Astrocyte (in vitro differentiated cells and primary cell): ENCODE results near the gene SLCO3A1. TPM values are rescaled to one million over a fixed set of nuclear protein-coding genes. Genes with fewer than 3 reads are reported as not detected.

Source experiments
- DNase-seq: peaks from one replicate; pipeline ENCODE4 v3.0.0-alpha.2; 2010; ENCODE audit warnings: low read depth
- FAIRE-seq: peaks from 2 replicates; lab custom pipeline; 2011; peaks lifted over from hg19 to GRCh38; lab: Jason Lieb, UNC
- H2AFZ ChIP-seq: 2 replicates; pipeline ENCODE4 v1.6.0; 2012; ENCODE audit warnings: low read depth, low read length, inconsistent platforms
- H3K27ac ChIP-seq: 2 replicates; pipeline ENCODE4 v1.5.1; 2011; ENCODE audit warnings: low read depth, low read length, inconsistent platforms
- H3K27me3 ChIP-seq: 2 replicates; pipeline ENCODE4 v1.6.0; 2011; ENCODE audit warnings: low read length, inconsistent platforms; ENCODE audit not compliant: insufficient read depth
- H3K36me3 ChIP-seq: 2 replicates; pipeline ENCODE4 v1.5.1; 2011; ENCODE audit warnings: low read length, inconsistent platforms; ENCODE audit not compliant: insufficient read depth
- H3K4me1 ChIP-seq: 2 replicates; pipeline ENCODE4 v1.5.1; 2011; ENCODE audit warnings: low read length, inconsistent platforms; ENCODE audit not compliant: insufficient read depth
- H3K4me2 ChIP-seq: 2 replicates; pipeline ENCODE4 v1.6.0; 2012; ENCODE audit warnings: low read length, inconsistent platforms
- H3K4me3 ChIP-seq: 2 replicates; pipeline ENCODE4 v1.5.1; 2011; ENCODE audit warnings: low read depth, mild to moderate bottlenecking, low read length, inconsistent platforms; ENCODE audit not compliant: insufficient read depth
- H3K79me2 ChIP-seq: 2 replicates; pipeline ENCODE4 v1.6.0; 2012; ENCODE audit warnings: mild to moderate bottlenecking, low read length, inconsistent platforms; ENCODE audit not compliant: insufficient read depth
- H3K9ac ChIP-seq: 2 replicates; pipeline ENCODE4 v1.6.0; 2012; ENCODE audit warnings: mild to moderate bottlenecking, low read length, inconsistent platforms
- H3K9me3 ChIP-seq: 2 replicates; pipeline ENCODE4 v1.5.1; 2012; ENCODE audit warnings: low read depth, mild to moderate bottlenecking, low read length, inconsistent platforms; ENCODE audit not compliant: insufficient read depth
- H4K20me1 ChIP-seq: 2 replicates; pipeline ENCODE4 v1.6.0; 2012; ENCODE audit warnings: low read length, inconsistent platforms; ENCODE audit not compliant: insufficient read depth
- H3K27ac Mint-ChIP-seq: one replicate; pipeline ENCODE4 v1.8.0; 2021; ENCODE audit warnings: mild to moderate bottlenecking, mixed read lengths; ENCODE audit not compliant: unreplicated experiment
- H3K27me3 Mint-ChIP-seq: one replicate; pipeline ENCODE4 v1.8.0; 2021; ENCODE audit warnings: low read depth, mixed read lengths; ENCODE audit not compliant: unreplicated experiment
- H3K36me3 Mint-ChIP-seq: one replicate; pipeline ENCODE4 v1.8.0; 2021; ENCODE audit warnings: low read depth, mixed read lengths; ENCODE audit not compliant: unreplicated experiment
- H3K4me1 Mint-ChIP-seq: one replicate; pipeline ENCODE4 v1.8.0; 2021; ENCODE audit warnings: low read depth, mixed read lengths; ENCODE audit not compliant: unreplicated experiment
- H3K4me3 Mint-ChIP-seq: one replicate; pipeline ENCODE4 v1.8.0; 2021; ENCODE audit warnings: mild to moderate bottlenecking, moderate library complexity, mixed read lengths; ENCODE audit not compliant: unreplicated experiment
- H3K9me3 Mint-ChIP-seq: one replicate; pipeline ENCODE4 v1.8.0; 2021; ENCODE audit warnings: mild to moderate bottlenecking, mixed read lengths; ENCODE audit not compliant: unreplicated experiment
- CTCF ChIP-seq: IDR thresholded peaks from 2 replicates; pipeline ENCODE4 v1.5.1; 2011; ENCODE audit warnings: low read depth, mild to moderate bottlenecking, inconsistent platforms, low read length, moderate library complexity; ENCODE audit not compliant: insufficient read depth
- EZH2 ChIP-seq: IDR thresholded peaks from 2 replicates; pipeline ENCODE4 v1.6.1; 2012; ENCODE audit warnings: mild to moderate bottlenecking, low read length, inconsistent platforms; ENCODE audit not compliant: insufficient read depth
- total RNA-seq: library from RNA; stranded (reverse); gene quantifications from 2 replicates; pipeline ENCODE4 v1.2.1, GENCODE V29; 2021

Gene SLCO3A1
- total RNA-seq, 1 donor from 2014 or later, result 9.4 TPM

GRCh38 chr15:92009162-92009561, 155.7 kb downstream of the SLCO3A1 start:
- H3K27me3 Mint-ChIP-seq, result peaks cover 2% of the 10 kb centered on the region
- no peak overlapping the region for H3K4me3 ChIP-seq
- no peaks in the 10 kb centered on the region for H3K36me3 ChIP-seq
- H3K27me3 ChIP-seq, result no peaks in the 10 kb centered on the region
- H3K9me3 Mint-ChIP-seq, result peaks cover 3% of the 10 kb centered on the region
- no peak for FAIRE-seq
- H3K27ac ChIP-seq, result no peak overlapping the region
- no peak overlapping the region for H2AFZ ChIP-seq
- H3K9me3 ChIP-seq, result no peaks in the 10 kb centered on the region
- no peak for DNase-seq
- TF ChIP-seq CTCF, result no peak
- TF ChIP-seq EZH2, result no peak
- peaks cover 13% of the 10 kb centered on the region for H3K4me1 Mint-ChIP-seq
- peaks cover 9% of the 10 kb centered on the region for H3K4me1 ChIP-seq
- H3K4me3 Mint-ChIP-seq, result no peak overlapping the region
- no peaks in the 10 kb centered on the region for H4K20me1 ChIP-seq
- no peak overlapping the region for H3K4me2 ChIP-seq
- no peak overlapping the region for H3K9ac ChIP-seq
- no peaks in the 10 kb centered on the region for H3K79me2 ChIP-seq
- H3K27ac Mint-ChIP-seq, result no peak overlapping the region
- no peaks in the 10 kb centered on the region for H3K36me3 Mint-ChIP-seq

DNA sequence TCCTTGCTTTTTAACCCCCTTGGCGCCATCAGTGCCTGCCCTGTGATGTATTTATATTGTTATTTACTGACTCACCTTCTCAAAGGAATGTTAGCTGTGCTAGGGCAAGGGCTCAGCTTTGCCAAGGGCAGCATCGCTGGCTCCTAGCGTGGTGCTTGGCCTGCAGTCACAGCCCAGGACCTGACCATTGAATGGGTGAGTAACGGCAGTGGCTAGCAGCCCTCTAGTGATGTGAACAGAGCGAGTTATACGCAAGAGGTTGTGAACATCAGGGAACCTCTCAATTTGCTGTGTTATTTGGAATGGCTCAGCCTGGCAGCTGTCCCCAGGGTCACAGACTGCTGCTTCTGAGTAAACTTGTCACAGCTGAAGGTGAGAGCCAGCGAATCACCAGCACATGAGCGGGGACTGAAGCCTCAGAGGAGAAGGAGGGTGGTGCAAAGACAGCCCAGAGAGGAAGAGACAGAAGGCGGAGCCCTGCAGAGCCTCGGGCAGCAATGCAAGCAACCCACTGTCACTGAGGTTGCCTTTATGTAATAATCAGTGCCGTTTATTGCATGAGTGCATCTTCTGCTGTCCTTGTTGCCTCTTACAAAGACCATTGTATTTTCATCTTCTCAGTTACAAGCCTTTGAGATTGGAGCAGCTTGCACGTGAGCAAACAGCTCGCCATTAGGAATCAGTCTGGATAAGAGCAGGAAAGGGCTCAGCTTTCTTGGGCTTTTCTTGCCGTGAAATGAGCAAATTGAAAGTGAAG, 158.3 kb downstream of the SLCO3A1 start:
- H3K36me3 Mint-ChIP-seq, result no peaks in the 10 kb centered on the region
- peak; percentile 34 for DNase-seq
- no peak for TF ChIP-seq CTCF
- TF ChIP-seq EZH2, result no peak

DNA sequence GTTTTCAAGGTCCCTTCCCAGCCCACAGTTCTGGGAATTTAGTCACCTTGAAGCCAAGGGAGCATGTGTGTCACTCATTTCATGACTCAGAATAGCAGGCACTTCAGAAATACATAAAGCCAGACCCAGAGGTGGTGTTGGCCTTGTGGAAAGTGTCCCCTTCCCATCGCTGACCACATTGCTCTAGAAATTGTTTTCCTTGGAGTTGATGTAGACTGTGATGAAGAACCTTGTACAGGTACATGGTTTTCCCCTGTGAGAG, 158.8 kb downstream of the SLCO3A1 start:
- DNase-seq (peak; percentile 29), FAIRE-seq (no peak)
- no peak overlapping the region for H3K27ac ChIP-seq
- Mint-ChIP-seq H3K36me3 (no peaks in the 10 kb centered on the region), H3K9me3 (peaks cover 2% of the 10 kb centered on the region), H3K4me3 (no peak overlapping the region), H3K4me1 (peaks cover 13% of the 10 kb centered on the region), H3K27ac (no peak overlapping the region), H3K27me3 (no peaks in the 10 kb centered on the region)
- no peak overlapping the region for H2AFZ ChIP-seq
- no peak for TF ChIP-seq CTCF
- TF ChIP-seq EZH2, result no peak
- H3K4me3 ChIP-seq, result no peak overlapping the region
- peak overlapping the region; percentile 71 for H3K4me2 ChIP-seq
- no peaks in the 10 kb centered on the region for H3K27me3 ChIP-seq
- no peaks in the 10 kb centered on the region for H3K9me3 ChIP-seq
- peak overlapping the region; percentile 26 for H3K9ac ChIP-seq
- no peaks in the 10 kb centered on the region for H3K79me2 ChIP-seq
- no peaks in the 10 kb centered on the region for H4K20me1 ChIP-seq
- no peaks in the 10 kb centered on the region for H3K36me3 ChIP-seq
- peaks cover 9% of the 10 kb centered on the region for H3K4me1 ChIP-seq

More for the DNA sequence above, 158.3 kb downstream of the SLCO3A1 start:
- H3K79me2 ChIP-seq, result no peaks in the 10 kb centered on the region
- no peak for FAIRE-seq
- no peaks in the 10 kb centered on the region for H3K36me3 ChIP-seq
- H4K20me1 ChIP-seq, result no peaks in the 10 kb centered on the region
- no peak overlapping the region for H3K27ac ChIP-seq
- H3K4me2 ChIP-seq, result peak overlapping the region; percentile 71
- H3K9me3 ChIP-seq, result no peaks in the 10 kb centered on the region
- peak overlapping the region; percentile 26 for H3K9ac ChIP-seq
- no peaks in the 10 kb centered on the region for H3K27me3 ChIP-seq
- H3K4me1 ChIP-seq, result peaks cover 9% of the 10 kb centered on the region
- Mint-ChIP-seq H3K9me3 (peaks cover 3% of the 10 kb centered on the region), H3K27ac (no peak overlapping the region), H3K4me1 (peaks cover 13% of the 10 kb centered on the region), H3K4me3 (no peak overlapping the region), H3K27me3 (peaks cover 2% of the 10 kb centered on the region)
- no peak overlapping the region for H3K4me3 ChIP-seq
- H2AFZ ChIP-seq, result no peak overlapping the region
